ENCODE results near the gene ATP8A1.

ATP8A1 gene

DNA sequence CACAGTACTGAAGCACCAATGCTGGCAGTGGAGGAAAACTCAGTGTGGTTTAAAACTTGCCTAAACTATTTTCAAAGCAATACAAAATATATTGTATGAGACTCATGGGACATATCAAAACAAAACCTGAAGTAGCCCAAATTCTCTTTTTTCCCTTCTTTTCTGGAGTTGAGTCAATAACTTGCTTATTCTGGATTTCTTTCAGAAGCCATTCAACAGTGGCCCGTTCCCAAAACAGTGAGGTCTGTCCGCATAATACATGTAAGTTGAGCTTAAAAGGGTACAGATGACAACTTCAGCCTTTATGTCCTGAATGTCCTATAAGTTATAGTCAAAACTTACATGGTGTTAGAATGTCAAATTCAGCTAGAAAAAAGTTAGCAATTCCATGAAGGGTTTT lies 158.9 kb downstream of the ATP8A1 start:
- TF ChIP-seq, protein P1, sequence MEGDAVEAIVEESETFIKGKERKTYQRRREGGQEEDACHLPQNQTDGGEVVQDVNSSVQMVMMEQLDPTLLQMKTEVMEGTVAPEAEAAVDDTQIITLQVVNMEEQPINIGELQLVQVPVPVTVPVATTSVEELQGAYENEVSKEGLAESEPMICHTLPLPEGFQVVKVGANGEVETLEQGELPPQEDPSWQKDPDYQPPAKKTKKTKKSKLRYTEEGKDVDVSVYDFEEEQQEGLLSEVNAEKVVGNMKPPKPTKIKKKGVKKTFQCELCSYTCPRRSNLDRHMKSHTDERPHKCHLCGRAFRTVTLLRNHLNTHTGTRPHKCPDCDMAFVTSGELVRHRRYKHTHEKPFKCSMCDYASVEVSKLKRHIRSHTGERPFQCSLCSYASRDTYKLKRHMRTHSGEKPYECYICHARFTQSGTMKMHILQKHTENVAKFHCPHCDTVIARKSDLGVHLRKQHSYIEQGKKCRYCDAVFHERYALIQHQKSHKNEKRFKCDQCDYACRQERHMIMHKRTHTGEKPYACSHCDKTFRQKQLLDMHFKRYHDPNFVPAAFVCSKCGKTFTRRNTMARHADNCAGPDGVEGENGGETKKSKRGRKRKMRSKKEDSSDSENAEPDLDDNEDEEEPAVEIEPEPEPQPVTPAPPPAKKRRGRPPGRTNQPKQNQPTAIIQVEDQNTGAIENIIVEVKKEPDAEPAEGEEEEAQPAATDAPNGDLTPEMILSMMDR (IDR thresholded peaks at IDR 0.05; ENCODE audit: low read depth, low read length, missing control alignments) = no peak
- no peak overlapping the region for H3K4me3 ChIP-seq (ENCODE audit: low read depth, low read length)
- no peak for DNase-seq (ENCODE audit: low read depth)

DNA sequence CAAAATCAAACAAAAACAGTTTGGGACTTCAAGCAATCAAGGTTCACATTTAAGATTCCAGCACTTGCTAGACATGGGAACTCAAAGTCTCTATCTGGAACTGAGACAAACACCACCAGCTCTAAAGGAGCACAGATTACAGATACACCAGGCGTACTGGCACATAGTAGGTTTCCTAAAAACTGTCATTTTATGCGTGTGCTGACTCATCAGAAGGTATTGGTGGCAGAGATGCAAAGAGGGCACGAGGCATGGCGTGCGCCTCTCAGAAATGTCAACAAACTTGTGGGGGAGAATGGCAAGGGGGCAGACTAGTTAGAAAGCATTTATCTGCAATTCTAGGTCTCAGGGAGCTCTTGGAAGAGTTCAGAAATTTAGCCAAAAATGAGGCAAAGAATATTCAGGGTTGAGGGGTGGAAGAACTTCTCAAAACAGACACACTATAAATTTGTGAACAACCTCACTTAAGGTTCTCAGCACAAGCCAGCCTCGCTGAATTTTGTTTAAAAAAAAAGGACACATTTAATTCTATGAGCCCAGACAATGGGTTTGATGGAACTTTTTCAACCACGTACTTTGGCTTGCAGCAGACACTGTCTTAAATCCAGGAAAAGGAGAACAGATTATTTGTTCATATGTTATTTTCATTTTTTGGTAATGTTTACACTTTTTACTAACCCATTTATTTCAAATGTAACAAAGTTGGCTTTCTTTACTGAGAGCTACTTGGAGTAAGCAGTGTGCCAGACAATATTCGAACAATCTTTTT lies 159.6 kb downstream of the ATP8A1 start:
- TF ChIP-seq, protein P1 (IDR thresholded peaks at IDR 0.05; ENCODE audit: low read depth, low read length, missing control alignments) = no peak
- H3K4me3 ChIP-seq (ENCODE audit: low read depth, low read length) = no peak overlapping the region
- no peak for DNase-seq (ENCODE audit: low read depth)

- DNase-seq (ENCODE audit: low read depth) = no peak
- TF ChIP-seq, protein P1 (IDR thresholded peaks at IDR 0.05; ENCODE audit: low read depth, low read length, missing control alignments) = no peak
- H3K4me3 ChIP-seq (ENCODE audit: low read depth, low read length) = no peak overlapping the region
These were observed 163.9 kb downstream of the ATP8A1 start for GRCh38 chr4:42492962-42493361.

- TF ChIP-seq, protein P1 (IDR thresholded peaks at IDR 0.05; ENCODE audit: low read depth, low read length, missing control alignments) = no peak
- peak overlapping the region; percentile 29 for H3K4me3 ChIP-seq (ENCODE audit: low read depth, low read length)
- DNase-seq (ENCODE audit: low read depth) = peak; percentile 44
These were observed 166.9 kb downstream of the ATP8A1 start for GRCh38 chr4:42490015-42490414.

DNA sequence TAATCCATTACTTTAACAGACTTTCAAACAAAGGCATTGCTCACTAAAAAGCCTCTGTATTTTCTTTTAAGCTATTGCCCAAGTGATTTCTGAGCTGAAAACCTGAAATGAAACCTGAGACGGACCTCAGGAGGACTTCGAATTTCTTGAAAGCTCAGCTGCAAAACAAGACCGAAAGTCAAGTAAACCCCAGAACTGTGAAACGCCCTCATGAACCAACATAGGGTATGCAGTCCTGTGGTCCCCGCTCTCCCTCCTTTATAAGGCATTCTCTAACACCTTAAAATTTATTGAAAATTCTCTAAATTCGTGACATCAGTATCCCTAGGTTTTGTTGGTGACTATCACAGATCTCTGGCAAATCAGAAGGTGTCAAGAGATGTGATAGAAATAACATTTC lies 167.8 kb downstream of the ATP8A1 start:
- TF ChIP-seq, protein P1 (IDR thresholded peaks at IDR 0.05; ENCODE audit: low read depth, low read length, missing control alignments) = no peak
- DNase-seq (ENCODE audit: low read depth) = peak; percentile 76
- peak overlapping the region; percentile 35; the same call in 1 of the 2 replicates for H3K4me3 ChIP-seq (ENCODE audit: low read depth, low read length)

- TF ChIP-seq, protein P1 (IDR thresholded peaks at IDR 0.05; ENCODE audit: low read depth, low read length, missing control alignments) = no peak
- H3K4me3 ChIP-seq (ENCODE audit: low read depth, low read length) = peak overlapping the region; percentile 35
These were observed 168.4 kb downstream of the ATP8A1 start for GRCh38 chr4:42488554-42488953.

DNA sequence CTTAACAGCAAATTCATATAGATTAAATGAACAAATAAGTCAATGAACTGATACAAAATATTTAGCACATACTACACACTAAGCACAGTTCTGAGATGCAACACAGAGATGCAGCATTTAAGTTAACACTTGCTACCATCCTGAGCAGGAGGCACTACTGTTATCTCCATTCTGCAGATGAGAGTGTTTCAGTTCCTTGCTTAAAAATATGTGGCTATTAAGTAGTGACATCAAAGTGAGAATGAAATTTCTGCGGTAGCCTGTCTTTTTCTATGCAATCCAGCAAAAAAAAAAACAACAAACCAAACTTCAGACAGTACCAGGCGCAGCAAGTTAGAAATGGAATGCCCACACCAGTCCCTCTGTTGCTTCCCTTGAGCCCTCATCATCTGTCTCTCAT lies 168.8 kb downstream of the ATP8A1 start:
- TF ChIP-seq, protein P1 (IDR thresholded peaks at IDR 0.05; ENCODE audit: low read depth, low read length, missing control alignments) = no peak
- peak; percentile 81 for DNase-seq (ENCODE audit: low read depth)
- H3K4me3 ChIP-seq (ENCODE audit: low read depth, low read length) = peak overlapping the region; percentile 35; the same call in 1 of the 2 replicates

More at GRCh38 chr4:42488554-42488953, 168.4 kb downstream of the ATP8A1 start:
- no peak for DNase-seq (ENCODE audit: low read depth)

Data from GM12864 (cell line).